Duodenal mucosa (tissue), 2 donors: Measurements from ENCODE around the gene PCSK5.
"Not testable (repeated sequence)": the region's sequence is repeated elsewhere in the genome, so short reads cannot be mapped to it uniquely, and the experiment has no call there.

Experiments
- H3K27ac ChIP-seq: one replicate; pipeline ENCODE4 v1.7.0; 2013; ENCODE audit warnings: low read depth, low read length
- H3K27me3 ChIP-seq, 2 donors: one replicate each; pipeline ENCODE4 v1.7.0; 2013; ENCODE audit warnings: low read length in 2 of 2, control low read depth in 1 of 2; ENCODE audit not compliant: insufficient read depth in 2 of 2, control insufficient read depth in 1 of 2
- H3K36me3 ChIP-seq, 2 donors: one replicate each; pipeline ENCODE4 v1.7.0; 2013; ENCODE audit warnings: low read length in 2 of 2, control low read depth in 1 of 2; ENCODE audit not compliant: insufficient read depth in 2 of 2, control insufficient read depth in 1 of 2
- H3K4me1 ChIP-seq, 2 donors: one replicate each; pipeline ENCODE4 v1.7.0; 2013; ENCODE audit warnings: low read length in 2 of 2, control low read depth in 1 of 2; ENCODE audit not compliant: insufficient read depth in 2 of 2, control insufficient read depth in 1 of 2
- H3K4me3 ChIP-seq, 2 donors: one replicate each; pipeline ENCODE4 v1.7.0; 2013; ENCODE audit warnings: low read length in 2 of 2, low read depth in 1 of 2
- H3K9ac ChIP-seq, 2 donors: one replicate each; pipeline ENCODE4 v1.7.0; 2013; ENCODE audit warnings: low read length in 2 of 2, low read depth in 1 of 2
- H3K9me3 ChIP-seq, 2 donors: one replicate each; pipeline ENCODE4 v1.7.0; 2013; ENCODE audit warnings: low read length in 2 of 2, control low read depth in 1 of 2; ENCODE audit not compliant: control insufficient read depth in 1 of 2

Gene PCSK5

GRCh38 chr9:76354221-76354620, 463.7 kb downstream of the PCSK5 start:
- no peaks in the 10 kb centered on the region for H3K9me3 ChIP-seq
- H3K27me3 ChIP-seq = no peaks in the 10 kb centered on the region
- no peak overlapping the region for H3K9ac ChIP-seq
- H3K27ac ChIP-seq = no peak overlapping the region
- H3K36me3 ChIP-seq = peaks cover 11 to 62% of the 10 kb centered on the region in 2 donors
- H3K4me3 ChIP-seq = no peak overlapping the region
- no peaks in the 10 kb centered on the region for H3K4me1 ChIP-seq

- no peaks in the 10 kb centered on the region for H3K9me3 ChIP-seq
- no peak overlapping the region for H3K9ac ChIP-seq
- peaks cover 11 to 57% of the 10 kb centered on the region in 2 donors for H3K36me3 ChIP-seq
- no peaks in the 10 kb centered on the region for H3K4me1 ChIP-seq
- no peak overlapping the region for H3K27ac ChIP-seq
- H3K27me3 ChIP-seq = no peaks in the 10 kb centered on the region
- H3K4me3 ChIP-seq = no peak overlapping the region
These were observed 465.4 kb downstream of the PCSK5 start for GRCh38 chr9:76355886-76356285.

GRCh38 chr9:76357555-76357954, 467.1 kb downstream of the PCSK5 start:
- peaks cover 11 to 46% of the 10 kb centered on the region in 2 donors for H3K36me3 ChIP-seq
- H3K9me3 ChIP-seq = no peaks in the 10 kb centered on the region
- H3K9ac ChIP-seq = no peak overlapping the region
- no peaks in the 10 kb centered on the region for H3K27me3 ChIP-seq
- no peak overlapping the region for H3K27ac ChIP-seq
- H3K4me1 ChIP-seq = no peaks in the 10 kb centered on the region
- no peak overlapping the region for H3K4me3 ChIP-seq

GRCh38 chr9:76358628-76359280, 468.3 kb downstream of the PCSK5 start:
- Histone ChIP-seq H3K4me1 (peaks cover 4 to 8% of the 10 kb centered on the region in 2 donors), H3K4me3 (no peak overlapping the region), H3K9ac (no peak overlapping the region), H3K27me3 (no peaks in the 10 kb centered on the region), H3K27ac (no peak overlapping the region), H3K36me3 (peaks cover 7 to 40% of the 10 kb centered on the region in 2 donors), H3K9me3 (no peaks in the 10 kb centered on the region)

- H3K4me3 ChIP-seq = no peak overlapping the region
- H3K27me3 ChIP-seq = no peaks in the 10 kb centered on the region
- H3K4me1 ChIP-seq = peaks cover 6 to 11% of the 10 kb centered on the region in 2 donors
- peaks cover 7 to 33% of the 10 kb centered on the region in 2 donors for H3K36me3 ChIP-seq
- H3K9ac ChIP-seq = no peak overlapping the region
- no peaks in the 10 kb centered on the region for H3K9me3 ChIP-seq
- no peak overlapping the region for H3K27ac ChIP-seq
These were observed 468.9 kb downstream of the PCSK5 start for GRCh38 chr9:76359365-76359764.

- peaks cover 7 to 30% of the 10 kb centered on the region in 2 donors for H3K36me3 ChIP-seq
- H3K9ac ChIP-seq = no peak overlapping the region
- no peak overlapping the region for H3K27ac ChIP-seq
- H3K4me3 ChIP-seq = no peak overlapping the region
- peaks cover 10 to 14% of the 10 kb centered on the region in 2 donors for H3K4me1 ChIP-seq
- H3K9me3 ChIP-seq = no peaks in the 10 kb centered on the region
- no peaks in the 10 kb centered on the region for H3K27me3 ChIP-seq
These were observed 469.3 kb downstream of the PCSK5 start for GRCh38 chr9:76359766-76360165.

- Histone ChIP-seq H3K4me1 (peaks cover 22 to 23% of the 10 kb centered on the region in 2 donors), H3K36me3 (peaks cover 7 to 19% of the 10 kb centered on the region in 2 donors)
- H3K9me3 ChIP-seq, H3K9ac ChIP-seq, H3K4me3 ChIP-seq, H3K27ac ChIP-seq, H3K27me3 ChIP-seq: not testable (repeated sequence)
These were observed 472.0 kb downstream of the PCSK5 start for GRCh38 chr9:76362332-76363031.

GRCh38 chr9:76363032-76363395, 472.5 kb downstream of the PCSK5 start:
- Histone ChIP-seq H3K36me3 (peaks cover 7 to 15% of the 10 kb centered on the region in 2 donors), H3K27me3 (no peaks in the 10 kb centered on the region), H3K4me1 (peaks cover 22 to 23% of the 10 kb centered on the region in 2 donors), H3K9ac (no peak overlapping the region), H3K4me3 (no peak overlapping the region), H3K27ac (no peak overlapping the region), H3K9me3 (no peaks in the 10 kb centered on the region)

- Histone ChIP-seq H3K4me3 (no peak overlapping the region), H3K9me3 (no peaks in the 10 kb centered on the region), H3K36me3 (peaks cover 0 to 1% of the 10 kb centered on the region in 2 donors), H3K9ac (no peak overlapping the region), H3K27me3 (no peaks in the 10 kb centered on the region), H3K27ac (no peak overlapping the region), H3K4me1 (peaks cover 35 to 36% of the 10 kb centered on the region in 2 donors)
These were observed 474.6 kb downstream of the PCSK5 start for GRCh38 chr9:76365028-76365427.

- Histone ChIP-seq H3K27ac (no peak overlapping the region), H3K4me3 (no peak overlapping the region), H3K9me3 (no peaks in the 10 kb centered on the region), H3K27me3 (no peaks in the 10 kb centered on the region), H3K36me3 (no peaks in the 10 kb centered on the region), H3K9ac (no peak overlapping the region), H3K4me1 (peaks cover 39 to 42% of the 10 kb centered on the region in 2 donors)
These were observed 475.8 kb downstream of the PCSK5 start for GRCh38 chr9:76366275-76366674.
